Measurements from ENCODE around the gene ITGB3. TPM values are rescaled to one million over a fixed set of nuclear protein-coding genes. Genes with fewer than 3 reads are reported as not detected.

Gene ITGB3
- total and polyA plus RNA-seq, 10 of the 15 experiments (the other 5 are each of a cell fraction or from before 2014, with no cell fraction given): 0.69 to 22.8 (median 13.6) TPM

- no peak for TF ChIP-seq ZBTB11 (CRISPR knock-in tag; IDR thresholded peaks at IDR 0.05)
- TF ChIP-seq NFYA (IDR thresholded peaks at IDR 0.05; ENCODE audit: borderline replicate concordance, low read depth, low read length): no peak
- no peak for TF ChIP-seq HDAC2 (IDR thresholded peaks at IDR 0.05)
- TF ChIP-seq TCF7 (IDR thresholded peaks at IDR 0.05; ENCODE audit: borderline replicate concordance): no peak
- TF ChIP-seq SMARCA5 (IDR thresholded peaks at IDR 0.05): no peak
- no peak for TF ChIP-seq ZNF217 (IDR thresholded peaks at IDR 0.05)
- TF ChIP-seq ZSCAN29 (IDR thresholded peaks at IDR 0.05): no peak
- no peak for TF ChIP-seq EP300 (IDR thresholded peaks at IDR 0.05; ENCODE audit: borderline replicate concordance in 1 of 2, control insufficient read depth in 1 of 2, low read depth in 2 of 2, low read length in 2 of 2)
- no peak for TF ChIP-seq NFIC (IDR thresholded peaks at IDR 0.05; ENCODE audit: low read depth, low read length)
- no peak for TF ChIP-seq DPF2 (IDR thresholded peaks at IDR 0.05)
- TF ChIP-seq ZNF592 (IDR thresholded peaks at IDR 0.05): 0 out of 2 replicates have a peak, but pooled peaks have one; percentile 2
- TF ChIP-seq SMAD1 (IDR thresholded peaks at IDR 0.05; ENCODE audit: low read depth, partially characterized antibody): no peak
- no peak for TF ChIP-seq ZNF384 (IDR thresholded peaks at IDR 0.05; ENCODE audit: borderline replicate concordance, low read depth, low read length)
- 0 out of 4 replicates have a peak, but pooled peaks of 1 of the 2 experiments have one; percentile 4 for TF ChIP-seq BHLHE40 (IDR thresholded peaks at IDR 0.05; ENCODE audit: borderline replicate concordance in 1 of 2, low read depth in 2 of 2, low read length in 1 of 2)
- TF ChIP-seq EED (IDR thresholded peaks at IDR 0.05; ENCODE audit: low read depth): peak; percentile 46; the same call in 1 of the 2 replicates
- TF ChIP-seq SMC3 (IDR thresholded peaks at IDR 0.05; ENCODE audit: borderline replicate concordance, low read length): no peak
- no peak for TF ChIP-seq ZZZ3 (IDR thresholded peaks at IDR 0.05; ENCODE audit: control insufficient read depth, insufficient read length, low read depth)
- TF ChIP-seq NRF1 (conservative IDR thresholded peaks at IDR 0.05; ENCODE audit: low read depth, low read length): no peak
- no peak for TF ChIP-seq NBN (IDR thresholded peaks at IDR 0.05)
- no peak for TF ChIP-seq E4F1 (IDR thresholded peaks at IDR 0.05; ENCODE audit: borderline replicate concordance, partially characterized antibody)
- TF ChIP-seq TAF1 (IDR thresholded peaks at IDR 0.05; ENCODE audit: borderline replicate concordance, low read depth, low read length): no peak
Observed at GRCh38 chr17:47257651-47258339, 4.2 kb downstream of the ITGB3 start (continued).
